Calu3 (cell line): Measurements from ENCODE around the gene NPIPA1. TPM values are rescaled to one million over a fixed set of nuclear protein-coding genes. Genes with fewer than 3 reads are reported as not detected.
"Not testable (repeated sequence)": the region's sequence is repeated elsewhere in the genome, so short reads cannot be mapped to it uniquely, and the experiment has no call there.

Experiments used
- BruUV-seq: library from RNA; stranded (reverse); fragments of 400-500 nt; replicated peaks from 2 replicates; lab custom pipeline; 2021; lab: Mats Ljungman, UMichigan
- CTCF ChIA-PET: fragments of 300-600 bp; sonication (Branson Sonifier 250); formaldehyde crosslinking; loops from one replicate; lab custom pipeline; 2022; ENCODE audit warnings: antibody characterized with exemption; lab: Charles Lee
- DNase-seq: peaks from one replicate; pipeline ENCODE4 v3.0.0; 2022
- H3K27ac Mint-ChIP-seq: one replicate; pipeline ENCODE4 v1.8.0; 2022; ENCODE audit warnings: mixed read lengths; ENCODE audit not compliant: unreplicated experiment
- H3K27me3 Mint-ChIP-seq: one replicate; pipeline ENCODE4 v1.8.0; 2022; ENCODE audit warnings: mixed read lengths; ENCODE audit not compliant: unreplicated experiment
- H3K36me3 Mint-ChIP-seq: one replicate; pipeline ENCODE4 v1.8.0; 2022; ENCODE audit warnings: mild to moderate bottlenecking, moderate library complexity, mixed read lengths; ENCODE audit not compliant: insufficient read depth, unreplicated experiment
- H3K4me1 Mint-ChIP-seq: one replicate; pipeline ENCODE4 v1.8.0; 2022; ENCODE audit warnings: mild to moderate bottlenecking, low read depth, mixed read lengths; ENCODE audit not compliant: unreplicated experiment
- H3K4me3 Mint-ChIP-seq: one replicate; pipeline ENCODE4 v1.8.0; 2022; ENCODE audit warnings: mild to moderate bottlenecking, low read depth, moderate library complexity, mixed read lengths; ENCODE audit not compliant: unreplicated experiment
- H3K9me3 Mint-ChIP-seq: one replicate; pipeline ENCODE4 v1.8.0; 2022; ENCODE audit warnings: low read depth, mixed read lengths; ENCODE audit not compliant: unreplicated experiment
- intact Hi-C: fragments of 100-400 bp; cut with micrococcal nuclease; formaldehyde crosslinking; loops from one replicate; pipeline ENCODE4 v1.10.0; 2022; ENCODE audit not compliant: unreplicated experiment
- total RNA-seq: library from RNA; stranded (reverse); gene quantifications from 2 replicates; pipeline ENCODE4 v1.2.3, GENCODE V29; 2022

The NPIPA1 gene
- total RNA-seq, 1 experiment from 2014 or later = 112 TPM

DNA sequence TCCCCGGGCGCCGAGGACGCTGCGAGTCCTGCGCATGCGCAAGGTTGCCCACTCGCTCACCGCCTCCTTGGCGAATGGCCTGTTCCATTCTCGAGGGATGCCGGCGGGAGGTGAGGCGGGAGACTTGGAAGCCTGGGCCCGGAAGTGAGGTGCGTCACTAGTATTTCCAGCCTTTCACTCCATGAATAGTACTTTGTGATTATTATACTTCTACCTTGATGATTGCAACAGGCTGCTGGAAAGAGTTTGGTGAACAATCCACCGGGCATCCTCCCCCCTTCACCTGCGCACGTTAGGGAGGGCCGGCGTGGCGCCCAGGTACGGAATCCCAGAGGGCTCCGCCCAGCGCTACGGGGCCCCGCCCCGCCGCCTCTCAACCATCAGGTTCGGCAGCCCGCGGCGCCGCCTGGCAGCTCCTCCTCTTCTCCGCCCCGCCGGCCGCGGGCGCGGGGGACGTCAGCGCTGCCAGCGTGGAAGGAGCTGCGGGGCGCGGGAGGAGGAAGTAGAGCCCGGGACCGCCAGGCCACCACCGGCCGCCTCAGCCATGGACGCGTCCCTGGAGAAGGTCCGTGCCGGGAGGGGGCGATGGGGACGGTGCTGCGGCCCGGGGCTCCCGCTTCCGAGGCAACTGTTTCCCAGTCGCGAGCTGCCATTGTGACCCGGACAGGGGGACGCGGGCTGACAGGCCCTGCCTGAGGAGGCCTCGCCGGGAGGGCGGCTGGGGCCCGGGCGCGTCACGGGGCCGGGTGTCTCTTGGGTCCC is 37.6 kb downstream of the NPIPA1 start, which contains the start of gene PDXDC1:
PDXDC1 (plus strand) TSS at position 371 of the 762 bp plus-strand sequence; CDS start at position 545, 174 bp downstream.
- H3K4me1 Mint-ChIP-seq = peaks cover 39% of the 10 kb centered on the region
- CTCF ChIA-PET = not testable (repeated sequence)

DNA sequence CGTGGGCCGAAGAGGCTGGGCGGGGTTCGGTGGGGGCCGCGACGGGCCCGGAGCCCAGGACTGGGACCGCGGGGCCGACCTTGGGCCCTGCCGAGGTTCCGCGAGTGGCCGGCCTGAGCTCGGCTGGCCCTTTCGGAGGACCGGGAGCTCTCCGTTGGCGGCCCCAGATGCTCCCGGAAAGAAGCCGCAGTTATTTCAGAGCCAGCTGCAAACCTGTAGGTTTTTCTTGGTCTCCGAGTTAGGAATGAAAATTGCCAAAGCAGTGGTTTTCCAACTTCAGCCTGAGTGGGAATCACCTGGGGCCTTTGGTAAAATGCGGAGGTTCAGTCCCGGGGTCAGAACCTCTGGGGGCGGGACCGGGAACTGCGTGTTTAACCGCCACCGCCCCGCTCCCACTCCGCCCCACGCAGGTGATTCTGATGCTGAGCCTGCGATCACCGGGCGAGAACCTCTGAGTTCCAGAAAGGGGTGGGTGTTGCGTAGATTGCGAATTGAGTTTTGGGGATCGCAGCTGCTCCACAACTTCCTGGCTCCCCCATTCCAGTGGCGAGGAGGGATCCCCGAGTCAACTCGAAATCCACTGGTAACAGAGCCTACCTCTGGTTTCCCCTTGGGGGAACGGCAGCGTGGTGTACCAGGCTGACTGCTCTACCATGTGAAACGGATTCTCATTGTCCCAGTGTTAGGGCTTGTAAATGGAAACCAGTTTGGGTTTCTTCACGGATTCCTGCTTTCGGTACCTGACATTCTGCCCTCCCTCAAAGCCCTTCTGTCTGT is 38.4 kb downstream of the NPIPA1 start:
- peak overlapping the region; percentile 86 for H3K27ac Mint-ChIP-seq
- H3K36me3 Mint-ChIP-seq = peaks cover 38% of the 10 kb centered on the region
- intact Hi-C loops, H3K27me3 Mint-ChIP-seq, BruUV-seq, H3K9me3 Mint-ChIP-seq, CTCF ChIA-PET: not testable (repeated sequence)
- H3K4me3 Mint-ChIP-seq = peak overlapping the region; percentile 90
- DNase-seq = peak; percentile 49
- H3K4me1 Mint-ChIP-seq = peaks cover 40% of the 10 kb centered on the region

More for the DNA sequence above, 37.6 kb downstream of the NPIPA1 start, which contains the start of gene PDXDC1:
- H3K27me3 Mint-ChIP-seq, intact Hi-C loops, BruUV-seq, H3K9me3 Mint-ChIP-seq: not testable (repeated sequence)
- H3K4me3 Mint-ChIP-seq = peak within 1 kb of the TSS; percentile 90
- H3K27ac Mint-ChIP-seq = peak within 1 kb of the TSS; percentile 94
- peaks cover 38% of the 10 kb centered on the region for H3K36me3 Mint-ChIP-seq
- peak; percentile 100 for DNase-seq

DNA sequence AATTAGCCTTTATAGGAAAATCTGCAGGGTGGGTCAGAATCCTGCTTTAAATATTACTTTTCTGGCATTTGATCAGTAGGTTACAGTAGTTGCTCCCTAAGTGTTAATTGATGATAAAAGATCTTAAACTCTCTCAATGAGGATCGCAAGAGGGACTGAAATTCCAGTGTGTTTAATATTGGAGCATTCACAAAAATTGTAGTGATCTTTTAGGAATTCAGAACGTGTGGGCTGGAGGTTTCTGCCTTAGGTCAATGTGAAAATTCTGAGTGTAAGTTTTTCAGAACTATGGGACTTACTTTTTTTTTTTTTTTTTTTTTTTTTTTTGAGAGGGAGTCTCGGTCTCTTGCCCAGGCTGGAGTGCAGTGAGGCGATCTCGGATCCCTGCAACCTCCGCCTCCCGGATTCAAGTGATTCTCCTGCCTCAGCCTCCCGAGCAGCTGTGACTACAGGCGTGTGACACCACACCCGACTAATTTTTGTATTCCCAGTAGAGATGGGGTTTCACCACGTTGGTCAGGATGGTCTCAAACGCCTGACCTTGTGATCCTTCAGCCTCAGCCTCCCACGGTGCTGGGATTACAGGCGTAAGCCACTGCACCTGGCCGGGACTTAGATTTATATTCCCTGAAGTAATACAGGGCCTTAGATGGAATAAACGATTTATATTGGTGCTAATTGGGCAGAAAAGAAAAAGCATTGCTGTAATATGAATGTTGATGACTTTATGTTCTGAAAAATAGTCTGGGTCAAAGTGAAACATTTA is 39.9 kb downstream of the NPIPA1 start:
- BruUV-seq, H3K27me3 Mint-ChIP-seq, DNase-seq, H3K27ac Mint-ChIP-seq, CTCF ChIA-PET, H3K9me3 Mint-ChIP-seq, intact Hi-C loops: not testable (repeated sequence)
- H3K36me3 Mint-ChIP-seq = peaks cover 38% of the 10 kb centered on the region
- H3K4me3 Mint-ChIP-seq = peak overlapping the region; percentile 90
- H3K4me1 Mint-ChIP-seq = peaks cover 50% of the 10 kb centered on the region

DNA sequence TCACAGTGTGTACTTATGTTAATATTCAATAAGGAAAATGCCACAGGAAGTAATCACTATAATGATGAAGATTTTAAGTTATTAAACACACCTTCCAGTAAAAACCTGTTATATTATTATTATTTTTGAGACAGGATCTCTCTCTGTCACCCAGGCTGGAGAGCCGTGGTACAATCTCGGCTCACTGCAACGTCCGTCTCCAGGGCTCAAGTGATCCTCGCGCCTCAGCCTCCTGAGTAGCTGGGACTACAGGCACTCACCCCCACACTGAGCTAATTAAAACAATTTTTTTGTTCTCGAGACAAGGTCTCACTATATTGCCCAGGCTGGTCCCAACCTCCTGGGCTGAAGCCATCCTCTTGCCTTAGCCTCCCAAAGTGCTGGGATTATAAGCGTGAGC is 41.0 kb downstream of the NPIPA1 start:
- DNase-seq, H3K9me3 Mint-ChIP-seq, H3K27ac Mint-ChIP-seq, H3K27me3 Mint-ChIP-seq, intact Hi-C loops, H3K4me3 Mint-ChIP-seq, CTCF ChIA-PET, BruUV-seq: not testable (repeated sequence)
- Mint-ChIP-seq H3K36me3 (peaks cover 38% of the 10 kb centered on the region), H3K4me1 (peaks cover 53% of the 10 kb centered on the region)

DNA sequence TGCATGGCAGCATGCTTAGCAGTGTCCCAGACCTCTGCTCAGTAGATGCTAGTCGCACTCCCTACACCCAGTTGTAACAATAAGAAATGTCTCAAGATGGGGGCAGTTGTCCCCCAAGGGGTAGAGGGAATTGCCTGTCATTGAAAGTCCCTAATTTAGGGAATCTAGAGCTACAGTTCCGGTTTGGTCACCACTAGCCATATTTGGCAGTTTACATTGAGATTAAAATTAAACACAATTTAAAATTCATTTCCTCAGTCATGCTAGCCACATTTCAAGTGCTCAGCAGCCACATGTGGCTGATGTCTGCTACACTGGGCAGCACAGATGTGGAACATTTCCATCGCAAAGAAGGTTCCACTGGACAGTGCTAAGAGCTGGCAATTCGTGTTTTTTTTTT is 41.7 kb downstream of the NPIPA1 start:
- intact Hi-C loops, H3K27ac Mint-ChIP-seq, BruUV-seq, H3K27me3 Mint-ChIP-seq, DNase-seq, CTCF ChIA-PET, H3K4me3 Mint-ChIP-seq, H3K9me3 Mint-ChIP-seq: not testable (repeated sequence)
- Mint-ChIP-seq H3K36me3 (peaks cover 33% of the 10 kb centered on the region), H3K4me1 (peaks cover 47% of the 10 kb centered on the region)

DNA sequence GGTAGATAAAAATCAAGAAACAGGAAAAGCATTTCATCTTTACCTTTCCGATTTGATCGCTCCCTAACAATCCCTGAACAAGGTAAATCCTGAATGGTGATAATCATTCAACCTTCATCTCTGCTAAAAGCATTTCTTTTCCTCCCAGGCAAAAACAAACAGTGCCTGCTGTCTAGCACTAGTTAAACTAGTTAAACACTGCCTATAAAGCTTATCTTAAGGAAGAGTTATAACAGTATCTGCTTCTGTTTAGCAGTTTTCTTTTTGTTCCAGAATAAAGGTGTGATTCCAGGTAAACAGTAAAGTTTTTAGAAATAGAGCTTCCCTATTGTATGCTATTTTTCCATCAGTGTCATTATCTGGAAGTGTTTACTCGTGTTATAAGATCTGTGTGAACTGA is 44.0 kb downstream of the NPIPA1 start:
- BruUV-seq, H3K4me3 Mint-ChIP-seq, H3K27me3 Mint-ChIP-seq, H3K27ac Mint-ChIP-seq, DNase-seq, intact Hi-C loops, H3K9me3 Mint-ChIP-seq: not testable (repeated sequence)
- Mint-ChIP-seq H3K36me3 (peaks cover 30% of the 10 kb centered on the region), H3K4me1 (peaks cover 46% of the 10 kb centered on the region)
- CTCF ChIA-PET = interaction anchor here (0.6 to 1.2 kb wide), 2 partner anchors 18 to 51 kb away, joined by 3 read pairs; no protein-coding TSS in a partner anchor

DNA sequence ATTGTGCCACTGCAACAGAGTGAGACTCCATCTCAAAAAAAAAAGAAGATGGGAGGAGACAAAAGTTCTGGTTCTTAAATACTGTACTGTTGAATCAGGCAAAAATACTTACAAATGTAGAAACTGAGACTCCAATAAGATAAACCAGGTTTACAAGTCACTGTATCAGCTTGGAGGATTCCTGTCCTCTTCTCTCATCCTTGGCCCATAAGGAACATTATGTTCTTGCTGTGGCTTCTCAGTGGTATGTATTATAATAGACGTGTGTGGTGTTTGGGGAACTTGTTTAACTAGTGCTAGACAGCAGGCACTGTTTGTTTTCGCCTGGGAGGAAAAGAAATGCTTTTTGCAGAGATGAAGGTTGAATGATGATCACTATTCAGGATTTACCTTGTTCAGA is 45.3 kb downstream of the NPIPA1 start:
- BruUV-seq, H3K27ac Mint-ChIP-seq, DNase-seq, H3K4me3 Mint-ChIP-seq, intact Hi-C loops, H3K9me3 Mint-ChIP-seq, H3K27me3 Mint-ChIP-seq, CTCF ChIA-PET: not testable (repeated sequence)
- H3K4me1 Mint-ChIP-seq = peaks cover 47% of the 10 kb centered on the region
- peaks cover 30% of the 10 kb centered on the region for H3K36me3 Mint-ChIP-seq

DNA sequence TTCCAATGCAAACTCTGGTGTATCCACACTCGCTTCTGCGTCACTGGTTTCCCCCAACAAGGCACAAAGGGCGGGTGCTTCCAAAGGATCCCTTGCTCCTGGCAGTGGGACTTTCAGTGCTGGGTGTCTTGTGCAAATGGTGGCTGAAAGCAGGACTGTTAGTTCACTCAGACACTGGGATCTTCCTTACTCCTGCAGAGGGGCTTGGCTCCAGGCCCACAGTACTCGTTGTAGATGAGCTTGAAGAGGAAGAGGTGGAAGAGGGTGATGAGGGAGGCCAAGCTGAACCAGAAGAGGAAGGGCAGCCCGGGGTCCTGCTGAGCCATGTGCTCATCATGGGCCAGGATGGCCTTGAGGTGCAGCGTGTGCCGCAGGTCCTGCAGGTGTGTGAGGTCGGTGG is 50.8 kb downstream of the NPIPA1 start:
- CTCF ChIA-PET = interaction anchor here (0.6 kb wide), 1 partner anchor 68 kb away, joined by 3 read pairs; no protein-coding TSS in a partner anchor
- not testable (repeated sequence) for H3K27me3 Mint-ChIP-seq, H3K27ac Mint-ChIP-seq

DNA sequence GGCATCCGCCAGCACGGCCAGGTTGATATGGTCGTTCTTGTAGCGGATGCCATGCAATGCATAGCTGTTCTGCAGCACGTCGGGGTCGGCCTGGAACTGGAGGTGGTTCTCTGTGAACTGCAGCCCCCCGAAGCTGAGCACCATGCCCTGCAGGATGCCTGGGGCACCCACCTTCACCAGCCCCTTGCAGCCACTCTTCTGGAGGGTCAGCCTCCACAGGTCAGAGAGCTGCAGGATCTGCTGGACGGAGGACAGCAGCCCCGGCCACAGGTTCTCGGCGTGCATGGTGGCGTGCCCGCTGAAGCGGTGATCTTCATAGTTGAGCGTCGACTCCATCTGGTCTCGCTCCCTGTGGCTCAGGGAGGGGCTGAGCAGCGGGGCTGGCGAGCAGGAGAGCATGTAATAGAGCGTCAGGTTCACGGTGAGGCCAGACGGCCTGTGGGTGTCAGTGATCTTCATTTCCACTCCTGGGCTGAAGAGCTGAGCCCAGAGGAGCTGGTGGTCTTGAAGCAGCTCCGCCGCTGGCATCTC is 51.5 kb downstream of the NPIPA1 start:
- Mint-ChIP-seq H3K9me3 (peaks cover 13% of the 10 kb centered on the region), H3K36me3 (peaks cover 48% of the 10 kb centered on the region)
- H3K27ac Mint-ChIP-seq, CTCF ChIA-PET, H3K4me3 Mint-ChIP-seq, BruUV-seq, intact Hi-C loops, DNase-seq, H3K27me3 Mint-ChIP-seq, H3K4me1 Mint-ChIP-seq: not testable (repeated sequence)

More for the DNA sequence above, 50.8 kb downstream of the NPIPA1 start:
- H3K4me3 Mint-ChIP-seq, DNase-seq, BruUV-seq, intact Hi-C loops, H3K4me1 Mint-ChIP-seq: not testable (repeated sequence)
- Mint-ChIP-seq H3K9me3 (peaks cover 11% of the 10 kb centered on the region), H3K36me3 (peaks cover 43% of the 10 kb centered on the region)
